HG03280 (cell line): ENCODE results near the gene ELOVL7.
"Not testable (repeated sequence)": the region's sequence is repeated elsewhere in the genome, so short reads cannot be mapped to it uniquely, and the experiment has no call there.

Source experiments
- ATAC-seq: cut with Tn5 transposase; IDR thresholded peaks from one replicate; pipeline ENCODE4 v1.9.1; 2021; ENCODE audit warnings: mild to moderate bottlenecking, moderate library complexity; ENCODE audit not compliant: unreplicated experiment

The ELOVL7 gene

GRCh38 chr5:60718166-60718892 lies 125.7 kb downstream of the ELOVL7 start:
- no peak for ATAC-seq

- ATAC-seq = not testable (repeated sequence)
Measured at GRCh38 chr5:60715201-60715928, 128.7 kb downstream of the ELOVL7 start.

- ATAC-seq = no peak
Measured at GRCh38 chr5:60712950-60713349, 131.1 kb downstream of the ELOVL7 start.

- not testable (repeated sequence) for ATAC-seq
Measured at GRCh38 chr5:60711892-60712291, 132.2 kb downstream of the ELOVL7 start.

GRCh38 chr5:60710362-60710761 lies 133.7 kb downstream of the ELOVL7 start:
- ATAC-seq = no peak

- ATAC-seq = no peak
Measured at GRCh38 chr5:60705144-60705543, 138.9 kb downstream of the ELOVL7 start.

GRCh38 chr5:60703944-60704343 lies 140.1 kb downstream of the ELOVL7 start:
- ATAC-seq = no peak
